Breast epithelium (tissue), 4 donors: ENCODE results near the gene PRR11. TPM values are rescaled to one million over a fixed set of nuclear protein-coding genes. Genes with fewer than 3 reads are reported as not detected.
A peak's percentile ranks its signal among the peaks of the same experiment; 100 is the strongest.

Source experiments
- DNase-seq, 2 donors: peaks; one replicate each; pipeline ENCODE4 v3.0.0-alpha.2; 2019; ENCODE audit warnings: low spot score in 2 of 2
- H3K27ac ChIP-seq, 2 donors: fragments of 200-600 bp; sonication (generic) in 1 of 2; one replicate each; pipeline ENCODE4 v1.5.1; 2016 to 2019; ENCODE audit warnings: mild to moderate bottlenecking in 1 of 2
- H3K27me3 ChIP-seq, 2 donors: fragments of 200-600 bp; sonication (generic) in 1 of 2; one replicate each; pipeline versions ENCODE4 v1.5.1 to v1.6.0; 2017 to 2019; ENCODE audit warnings: control low read depth in 1 of 2, mild to moderate bottlenecking in 1 of 2
- H3K36me3 ChIP-seq: fragments of 200-600 bp; one replicate; pipeline ENCODE4 v1.5.1; 2019
- H3K4me1 ChIP-seq, 2 donors: fragments of 200-600 bp; sonication (generic); one replicate each; pipeline ENCODE4 v1.5.1; 2016 to 2019; ENCODE audit warnings: control low read depth in 1 of 2
- H3K4me3 ChIP-seq, 3 donors: fragments of 200-600 bp; sonication (generic); 1 replicate in 2 of 3; 2 replicates in 1 of 3; pipeline ENCODE4 v1.5.1; 2016 to 2019; ENCODE audit warnings: mild to moderate bottlenecking in 3 of 3, moderate library complexity in 2 of 3
- H3K9me3 ChIP-seq, 2 donors: fragments of 200-600 bp; sonication (generic) in 1 of 2; one replicate each; pipeline ENCODE4 v1.5.1; 2016 to 2019; ENCODE audit warnings: control low read depth in 1 of 2
- POLR2A ChIP-seq: fragments of 450-650 bp; IDR thresholded peaks from one replicate; pipeline ENCODE4 v1.6.1; 2016; ENCODE audit warnings: antibody characterized with exemption, mild to moderate bottlenecking, moderate library complexity
- POLR2AphosphoS5 ChIP-seq, 3 donors: sonication (generic); formaldehyde crosslinking; IDR thresholded peaks; one replicate each; pipeline ENCODE4 v1.6.1; 2017; ENCODE audit warnings: antibody characterized with exemption in 3 of 3
- intact Hi-C: fragments of 100-400 bp; cut with DNase I; formaldehyde crosslinking; loops from one replicate; pipeline ENCODE4 v1.15.1; 2023; ENCODE audit warnings: low total_unique reads
- total RNA-seq, 3 donors: library from RNA; depleted of rRNA; stranded (reverse); fragments of >200 nt; gene quantifications; one replicate each; pipeline ENCODE4 v1.1.0, GENCODE V29; 2016
- TF ChIP-seq, protein P1 (sequence below), 3 donors: fragments of 450-650 bp; IDR thresholded peaks; one replicate each; pipeline ENCODE4 v1.5.1; 2016 to 2017; ENCODE audit warnings: antibody characterized with exemption in 3 of 3, mild to moderate bottlenecking in 3 of 3, moderate library complexity in 3 of 3

PRR11 gene
- total RNA-seq, 3 donors from 2014 or later: 0.33 to 25.1 (median 1.2) TPM

GRCh38 chr17:59165933-59166342 lies 10.4 kb downstream of the PRR11 start:
- Histone ChIP-seq H3K9me3 (no peaks in the 10 kb centered on the region), H3K36me3 (no peaks in the 10 kb centered on the region), H3K27ac (no peak overlapping the region), H3K4me3 (no peak overlapping the region), H3K27me3 (no peaks in the 10 kb centered on the region), H3K4me1 (no peaks in the 10 kb centered on the region)
- TF ChIP-seq POLR2AphosphoS5 (IDR thresholded peaks at IDR 0.05): no peak
- TF ChIP-seq, protein P1, sequence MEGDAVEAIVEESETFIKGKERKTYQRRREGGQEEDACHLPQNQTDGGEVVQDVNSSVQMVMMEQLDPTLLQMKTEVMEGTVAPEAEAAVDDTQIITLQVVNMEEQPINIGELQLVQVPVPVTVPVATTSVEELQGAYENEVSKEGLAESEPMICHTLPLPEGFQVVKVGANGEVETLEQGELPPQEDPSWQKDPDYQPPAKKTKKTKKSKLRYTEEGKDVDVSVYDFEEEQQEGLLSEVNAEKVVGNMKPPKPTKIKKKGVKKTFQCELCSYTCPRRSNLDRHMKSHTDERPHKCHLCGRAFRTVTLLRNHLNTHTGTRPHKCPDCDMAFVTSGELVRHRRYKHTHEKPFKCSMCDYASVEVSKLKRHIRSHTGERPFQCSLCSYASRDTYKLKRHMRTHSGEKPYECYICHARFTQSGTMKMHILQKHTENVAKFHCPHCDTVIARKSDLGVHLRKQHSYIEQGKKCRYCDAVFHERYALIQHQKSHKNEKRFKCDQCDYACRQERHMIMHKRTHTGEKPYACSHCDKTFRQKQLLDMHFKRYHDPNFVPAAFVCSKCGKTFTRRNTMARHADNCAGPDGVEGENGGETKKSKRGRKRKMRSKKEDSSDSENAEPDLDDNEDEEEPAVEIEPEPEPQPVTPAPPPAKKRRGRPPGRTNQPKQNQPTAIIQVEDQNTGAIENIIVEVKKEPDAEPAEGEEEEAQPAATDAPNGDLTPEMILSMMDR (IDR thresholded peaks at IDR 0.05): peak in 2 of 3 donors; percentile 35 to 45
- DNase-seq: no peak
- intact Hi-C loops: no loop called here

DNA sequence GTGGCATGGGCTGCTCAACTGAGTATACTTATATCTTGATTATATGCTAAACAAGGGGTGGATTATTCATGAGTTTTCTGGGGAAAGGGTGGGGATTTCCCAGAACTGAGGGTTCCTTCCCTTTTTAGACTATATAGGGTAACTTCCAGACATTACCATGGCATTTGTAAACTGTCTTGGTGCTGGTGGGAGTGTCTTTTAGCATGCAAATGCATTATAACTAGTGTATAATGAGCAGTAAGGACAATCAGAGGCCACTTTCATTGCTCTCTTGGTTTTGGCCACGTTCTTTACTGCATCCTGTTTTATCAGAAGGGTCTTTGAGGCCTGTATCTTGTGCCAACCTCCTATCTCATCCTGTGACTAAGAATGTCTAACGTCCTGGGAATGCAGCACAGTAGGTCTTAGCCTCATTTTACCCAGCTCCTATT lies 12.0 kb downstream of the PRR11 start:
- no peaks in the 10 kb centered on the region for H3K27me3 ChIP-seq
- H3K4me3 ChIP-seq: no peak overlapping the region
- no peaks in the 10 kb centered on the region for H3K4me1 ChIP-seq
- no peaks in the 10 kb centered on the region for H3K36me3 ChIP-seq
- no peak overlapping the region for H3K27ac ChIP-seq
- intact Hi-C loops: no loop called here
- H3K9me3 ChIP-seq: no peaks in the 10 kb centered on the region
- DNase-seq: no peak
- TF ChIP-seq POLR2AphosphoS5 (IDR thresholded peaks at IDR 0.05): no peak
- TF ChIP-seq, protein P1 (IDR thresholded peaks at IDR 0.05): no peak
- TF ChIP-seq POLR2A: no peak

- no peak overlapping the region for H3K27ac ChIP-seq
- H3K4me1 ChIP-seq: no peaks in the 10 kb centered on the region
- H3K9me3 ChIP-seq: no peaks in the 10 kb centered on the region
- H3K27me3 ChIP-seq: no peaks in the 10 kb centered on the region
- no peak overlapping the region for H3K4me3 ChIP-seq
- TF ChIP-seq, protein P1 (IDR thresholded peaks at IDR 0.05): no peak
- TF ChIP-seq POLR2AphosphoS5 (IDR thresholded peaks at IDR 0.05): no peak
- TF ChIP-seq POLR2A: no peak
- DNase-seq: no peak
- intact Hi-C loops: no loop called here
- H3K36me3 ChIP-seq: no peaks in the 10 kb centered on the region
Observed at GRCh38 chr17:59172436-59173004, 17.0 kb downstream of the PRR11 start.

- Histone ChIP-seq H3K36me3 (no peaks in the 10 kb centered on the region), H3K4me3 (no peak overlapping the region), H3K27ac (no peak overlapping the region), H3K27me3 (no peaks in the 10 kb centered on the region), H3K9me3 (no peaks in the 10 kb centered on the region), H3K4me1 (no peaks in the 10 kb centered on the region)
- intact Hi-C loops: no loop called here
- DNase-seq: no peak
- TF ChIP-seq POLR2AphosphoS5 (IDR thresholded peaks at IDR 0.05) (no peak), POLR2A (no peak)
- TF ChIP-seq, protein P1 (IDR thresholded peaks at IDR 0.05): no peak
Observed at GRCh38 chr17:59174671-59175070, 19.1 kb downstream of the PRR11 start.

GRCh38 chr17:59175076-59175475 lies 19.5 kb downstream of the PRR11 start:
- TF ChIP-seq POLR2AphosphoS5 (IDR thresholded peaks at IDR 0.05) (no peak), POLR2A (no peak)
- TF ChIP-seq, protein P1 (IDR thresholded peaks at IDR 0.05): no peak
- DNase-seq: no peak
- no peaks in the 10 kb centered on the region for H3K27me3 ChIP-seq
- intact Hi-C loops: no loop called here
- no peaks in the 10 kb centered on the region for H3K36me3 ChIP-seq
- no peak overlapping the region for H3K27ac ChIP-seq
- no peaks in the 10 kb centered on the region for H3K4me1 ChIP-seq
- H3K4me3 ChIP-seq: no peak overlapping the region
- H3K9me3 ChIP-seq: no peaks in the 10 kb centered on the region
